K562 (cell line): ENCODE data around the gene ABHD16A. TPM values are rescaled to one million over a fixed set of nuclear protein-coding genes. Genes with fewer than 3 reads are reported as not detected.

Source experiments
- ATF4 ChIP-seq: fragments of 450-650 bp; formaldehyde crosslinking; IDR thresholded peaks from 2 replicates; pipeline ENCODE4 v1.4.0; 2022; ENCODE audit warnings: mild to moderate bottlenecking, moderate library complexity
- BACH1 ChIP-seq: fragments of 200-800 bp; sonication (Bioruptor generic); IDR thresholded peaks from 2 replicates; pipeline ENCODE4 v1.6.1; 2016; ENCODE audit warnings: missing genetic modification characterization, missing compliant biosample characterization
- CLOCK ChIP-seq: fragments of 250-450 bp; sonication (Bioruptor Pico); IDR thresholded peaks from 2 replicates; pipeline ENCODE4 v1.4.0; 2020; ENCODE audit warnings: mild to moderate bottlenecking, moderate library complexity, borderline replicate concordance
- GTF2E2 ChIP-seq: fragments of 200-800 bp; sonication (Bioruptor generic); IDR thresholded peaks from 2 replicates; pipeline ENCODE4 v1.6.1; 2016; ENCODE audit warnings: missing genetic modification characterization, missing compliant biosample characterization
- GTF3C2 ChIP-seq: IDR thresholded peaks from 3 replicates; pipeline ENCODE4 v1.6.1; 2011; ENCODE audit warnings: borderline replicate concordance, mild to moderate bottlenecking, moderate library complexity; ENCODE audit not compliant: insufficient read length; ENCODE audit errors: extremely low read depth
- JUND ChIP-seq, 2 experiments: IDR thresholded peaks; 2 replicates in 1 of 2; 3 replicates in 1 of 2; pipeline ENCODE4 v1.6.1; 2011; ENCODE audit warnings: borderline replicate concordance in 2 of 2, low read depth in 2 of 2, low read length in 2 of 2, improper control_type of control experiment in 1 of 2, missing biosample characterization in 1 of 2, missing genetic modification characterization in 1 of 2, missing genetic modification reagents in 1 of 2
- NCOA2 ChIP-seq, 2 experiments: fragments of 450-650 bp; IDR thresholded peaks; 2 replicates each; pipeline ENCODE4 v1.6.1; 2018; ENCODE audit warnings: mild to moderate bottlenecking in 2 of 2, moderate library complexity in 1 of 2; ENCODE audit not compliant: partially characterized antibody in 2 of 2
- PREB ChIP-seq: sonication (generic); formaldehyde crosslinking; IDR thresholded peaks from 2 replicates; pipeline ENCODE4 v1.8.1; 2023; ENCODE audit warnings: mild to moderate bottlenecking, missing genetic modification reagents
- SIRT6 ChIP-seq: IDR thresholded peaks from one replicate; pipeline ENCODE4 v1.6.1; 2012; ENCODE audit warnings: low read depth, mild to moderate bottlenecking, control low read depth, inconsistent platforms, low read length, moderate library complexity
- SMARCA4 ChIP-seq: fragments of 450-650 bp; IDR thresholded peaks from 2 replicates; pipeline ENCODE4 v1.6.1; 2016
- SNIP1 ChIP-seq: fragments of 450-650 bp; IDR thresholded peaks from 2 replicates; pipeline ENCODE4 v1.7.1; 2017; ENCODE audit warnings: low read depth, mild to moderate bottlenecking
- TFAP4 ChIP-seq: sonication (generic); formaldehyde crosslinking; IDR thresholded peaks from 2 replicates; pipeline ENCODE4 v1.8.0; 2022; ENCODE audit warnings: missing genetic modification reagents, mild to moderate bottlenecking, moderate library complexity, borderline replicate concordance
- ZBTB9 ChIP-seq: fragments of 450-650 bp; formaldehyde crosslinking; IDR thresholded peaks from 2 replicates; pipeline ENCODE4 v1.4.0; 2020; ENCODE audit warnings: mild to moderate bottlenecking, moderate library complexity
- ZNF263 ChIP-seq: sonication (generic); formaldehyde crosslinking; IDR thresholded peaks from 2 replicates; pipeline ENCODE4 v1.8.0; 2022; ENCODE audit warnings: mild to moderate bottlenecking, missing genetic modification reagents, borderline replicate concordance
- ZNF316 ChIP-seq: fragments of 450-650 bp; IDR thresholded peaks from 2 replicates; pipeline ENCODE4 v1.6.1; 2016
- ZNF589 ChIP-seq: fragments of 200-800 bp; sonication (Bioruptor generic); IDR thresholded peaks from 2 replicates; pipeline ENCODE4 v1.6.1; 2016; ENCODE audit warnings: low read depth, missing genetic modification characterization, missing compliant biosample characterization
- polyA plus RNA-seq, 8 experiments: library from polyadenylated mRNA; depleted of rRNA in 4 of 8; stranded (reverse) in 5 of 8; unstranded in 3 of 8; fragments of >200 nt; fragmentation: Nextera tagmentation in 2 of 8; fragmentation: Illumina TruSeq in 1 of 8; extraction: Ambion mirVana in 2 of 8; extraction: Trizol in 1 of 8; gene quantifications; 2 replicates each; pipeline versions ENCODE4 v1.2.1 to v1.2.3, GENCODE V29; 2011 to 2014; ENCODE audit warnings: inconsistent platforms in 1 of 8, missing spikeins in 1 of 8
- total RNA-seq, 7 experiments: library from RNA; depleted of rRNA in 6 of 7; stranded (reverse); fragments of >200 nt in 6 of 7; fragmentation: Illumina TruSeq in 2 of 7; extraction: Trizol in 2 of 7; gene quantifications; 2 replicates each; pipeline versions ENCODE4 v1.2.1 to v1.2.3, GENCODE V29; 2011 to 2021; ENCODE audit warnings: low replicate concordance in 1 of 7

The ABHD16A gene
- total and polyA plus RNA-seq, 9 of the 15 experiments (the other 6 are each of a cell fraction or from before 2014, with no cell fraction given), result 25.8 to 120 (median 81.6) TPM

GRCh38 chr6:31736021-31736767, 33.1 kb upstream of the ABHD16A start, which contains the start of gene CLIC1 (continued):
- TF ChIP-seq CLOCK, result no peak
- TF ChIP-seq ZNF316, result peak; percentile 90
- no peak for TF ChIP-seq GTF2E2 (tag)
- TF ChIP-seq SIRT6, result peak; percentile 43
- no peak for TF ChIP-seq ZNF589 (CRISPR knock-in tag)
- no peak; the same call in 1 of the 2 replicates for TF ChIP-seq ATF4 (CRISPR knock-in tag)
- no peak for TF ChIP-seq ZNF263
- TF ChIP-seq BACH1 (tag), result no peak
- peak; percentile 98 for TF ChIP-seq JUND (IDR thresholded peaks at IDR 0.05; ENCODE audit: borderline replicate concordance, low read depth, low read length)
- TF ChIP-seq JUND (tag; IDR thresholded peaks at IDR 0.05; ENCODE audit: borderline replicate concordance, low read depth, low read length), result peak; percentile 92; the same call in 2 of the 3 replicates
- peak; percentile 80 for TF ChIP-seq ZBTB9 (CRISPR knock-in tag)
- TF ChIP-seq PREB (CRISPR knock-in tag), result no peak
- TF ChIP-seq SNIP1, result no peak
- no peak for TF ChIP-seq NCOA2 (IDR thresholded peaks at IDR 0.05; ENCODE audit: partially characterized antibody in 2 of 2)
- no peak for TF ChIP-seq SMARCA4
- TF ChIP-seq TFAP4 (CRISPR knock-in tag), result no peak
- no peak for TF ChIP-seq GTF3C2
